Transverse colon (tissue), 4 donors: ENCODE results near the gene CRADD. TPM values are rescaled to one million over a fixed set of nuclear protein-coding genes. Genes with fewer than 3 reads are reported as not detected.

Source experiments
- DNase-seq: peaks from one replicate; pipeline ENCODE4 v3.0.0-alpha.2; 2019
- H3K27ac ChIP-seq, 4 donors: fragments of 200-600 bp; sonication (generic); 2 replicates each; pipeline ENCODE4 v1.5.1; 2016 to 2018; ENCODE audit warnings: inconsistent platforms in 4 of 4
- H3K27me3 ChIP-seq: fragments of 200-600 bp; sonication (generic); 2 replicates; pipeline ENCODE4 v1.5.1; 2017; ENCODE audit warnings: inconsistent platforms
- H3K36me3 ChIP-seq, 4 donors: fragments of 200-600 bp; sonication (generic); 2 replicates each; pipeline ENCODE4 v1.5.1; 2017 to 2019; ENCODE audit warnings: inconsistent platforms in 4 of 4
- H3K4me1 ChIP-seq, 4 donors: fragments of 200-600 bp; sonication (generic); 2 replicates each; pipeline ENCODE4 v1.5.1; 2017 to 2020; ENCODE audit warnings: inconsistent platforms in 4 of 4
- H3K4me3 ChIP-seq, 4 donors: fragments of 200-600 bp; sonication (generic); 1 replicate in 1 of 4; 2 replicates in 3 of 4; pipeline versions ENCODE4 v1.5.1 to v1.6.1; 2017 to 2019; ENCODE audit warnings: inconsistent platforms in 4 of 4
- H3K9me3 ChIP-seq, 2 donors: fragments of 200-600 bp; sonication (generic); 2 replicates each; pipeline ENCODE4 v1.5.1; 2017 to 2019; ENCODE audit warnings: inconsistent platforms in 2 of 2
- CTCF ChIP-seq, 5 experiments: fragments of 200-600 bp in 3 of 5; fragments of 450-650 bp in 2 of 5; sonication (generic) in 3 of 5; IDR thresholded peaks; 1 replicate in 2 of 5; 2 replicates in 3 of 5; pipeline ENCODE4 v1.5.1; 2016 to 2017; ENCODE audit warnings: antibody characterized with exemption in 5 of 5, inconsistent platforms in 3 of 5, mild to moderate bottlenecking in 2 of 5, moderate library complexity in 1 of 5
- EP300 ChIP-seq: sonication (generic); formaldehyde crosslinking; IDR thresholded peaks from one replicate; pipeline ENCODE4 v1.6.1; 2017; ENCODE audit warnings: antibody characterized with exemption, low read depth
- POLR2A ChIP-seq: fragments of 450-650 bp; IDR thresholded peaks from one replicate; pipeline ENCODE4 v1.6.1; 2016; ENCODE audit warnings: antibody characterized with exemption, mild to moderate bottlenecking, moderate library complexity
- POLR2AphosphoS5 ChIP-seq, 3 donors: sonication (generic); formaldehyde crosslinking; IDR thresholded peaks; one replicate each; pipeline ENCODE4 v1.6.1; 2016; ENCODE audit warnings: antibody characterized with exemption in 3 of 3
- WGBS, 2 donors: methylation state at CpG; one replicate each; pipeline ENCODE4 v1.1.5; 2018; ENCODE audit warnings: low coverage in 1 of 2; 5-methylcytosine and 5-hydroxymethylcytosine counted together
- in situ Hi-C, 4 donors: fragments of 200-750 bp; cut with MboI; loops; one replicate each; pipeline versions ENCODE4 v1.15.0 to v1.15.1; 2017; ENCODE audit warnings: low sequenced_read_pairs in 3 of 4, low pct_ligation_motif_present in 1 of 4, low pct_unique_long_range_greater_than_20kb in 1 of 4
- intact Hi-C: fragments of 100-400 bp; cut with DNase I; formaldehyde crosslinking; loops from one replicate; pipeline ENCODE4 v1.15.1; 2023; ENCODE audit warnings: low total_unique reads
- total RNA-seq, 4 donors: library from RNA; depleted of rRNA; stranded (reverse); fragments of >200 nt; gene quantifications; one replicate each; pipeline ENCODE4 v1.1.0, GENCODE V29; 2016

The CRADD gene
- 10 to 100 TPM; 45.6 to 59.3 (median 56.3) TPM for total RNA-seq

DNA sequence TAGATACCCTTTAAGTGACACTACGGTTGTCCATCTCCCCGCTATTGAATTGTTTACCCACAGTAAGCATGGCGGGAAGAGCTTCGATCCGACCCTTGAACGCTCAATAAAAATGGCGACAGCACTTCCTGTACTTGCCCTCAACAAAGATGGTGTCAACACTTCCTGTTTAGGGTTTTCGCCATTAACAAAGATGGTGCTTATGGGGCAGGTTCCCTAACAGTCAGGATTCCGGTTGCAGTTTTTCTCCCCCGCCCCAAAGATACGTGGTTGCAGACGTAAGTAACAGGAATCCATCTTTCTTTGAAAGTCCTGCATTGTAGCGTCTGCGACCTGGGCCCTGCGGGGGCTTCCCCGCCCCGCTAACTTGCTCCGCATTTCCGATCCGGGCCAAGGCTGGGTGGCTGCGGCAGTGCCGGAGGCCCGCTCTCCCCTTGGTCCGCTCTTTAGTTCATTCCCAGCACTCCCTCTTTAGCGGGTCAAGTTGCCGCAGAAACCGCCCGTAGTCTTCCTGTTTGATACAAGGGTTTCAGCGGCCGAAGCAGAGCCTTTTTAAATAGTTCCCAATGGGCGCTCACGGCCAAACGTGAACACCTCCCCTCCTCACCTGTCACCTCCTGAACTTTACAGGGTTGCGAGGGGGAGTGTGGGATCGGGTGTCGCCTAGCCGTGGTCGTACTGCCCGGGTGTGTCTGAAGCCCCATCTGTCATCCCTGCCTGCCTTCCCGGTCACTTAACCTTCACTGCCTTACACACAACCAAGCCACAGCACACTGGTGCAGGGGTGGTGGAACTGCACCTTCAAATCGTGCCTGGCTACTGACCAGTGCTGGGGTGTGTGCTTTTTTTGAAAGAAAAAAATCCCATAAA is at the start of gene CRADD:
Gene CRADD (plus strand): TSS at position 181 of the 870 bp plus-strand sequence.
- intact Hi-C loops (loop anchor here (10.0 kb wide), 1 partner anchor 103 kb away; the partner anchor contains the start of gene SOCS2), in situ Hi-C loops (loop anchor here in 1 of 4 donors (10.0 kb wide), 1 partner anchor 103 kb away; the partner anchor contains the start of gene SOCS2)
- Histone ChIP-seq H3K4me3 (peak within 1 kb of the TSS; percentile 56 to 80 (median 64)), H3K27me3 (peaks cover 5% of the 10 kb centered on the region), H3K4me1 (peaks cover 4 to 22% (median 12%) of the 10 kb centered on the region in 4 donors), H3K9me3 (no peaks in the 10 kb centered on the region), H3K36me3 (no peaks in the 10 kb centered on the region), H3K27ac (peak within 1 kb of the TSS; percentile 94 to 99 (median 96))
- peak; percentile 82 for DNase-seq
- 0% methylated on average over 2 to 41 of the region's 41 CpGs for WGBS, 2 donors
- TF ChIP-seq CTCF (IDR thresholded peaks at IDR 0.05) (peak in 2 of 5 experiments; percentile 22 to 32), POLR2A (peak; percentile 79), POLR2AphosphoS5 (IDR thresholded peaks at IDR 0.05) (peak; percentile 81 to 82 (median 82)), EP300 (peak; percentile 8)

- TF ChIP-seq CTCF (IDR thresholded peaks at IDR 0.05) = no peak
- TF ChIP-seq POLR2AphosphoS5 (IDR thresholded peaks at IDR 0.05) = no peak
- TF ChIP-seq EP300 = no peak
- TF ChIP-seq POLR2A = no peak
- in situ Hi-C loops = no loop called here
- 80% methylated on average over 1 of the region's 1 CpG; no CpG with 5 or more reads in 1 of the 2 donors for WGBS, 2 donors
Observed at GRCh38 chr12:93632383-93632782, 44.8 kb upstream of the CRADD start.

DNA sequence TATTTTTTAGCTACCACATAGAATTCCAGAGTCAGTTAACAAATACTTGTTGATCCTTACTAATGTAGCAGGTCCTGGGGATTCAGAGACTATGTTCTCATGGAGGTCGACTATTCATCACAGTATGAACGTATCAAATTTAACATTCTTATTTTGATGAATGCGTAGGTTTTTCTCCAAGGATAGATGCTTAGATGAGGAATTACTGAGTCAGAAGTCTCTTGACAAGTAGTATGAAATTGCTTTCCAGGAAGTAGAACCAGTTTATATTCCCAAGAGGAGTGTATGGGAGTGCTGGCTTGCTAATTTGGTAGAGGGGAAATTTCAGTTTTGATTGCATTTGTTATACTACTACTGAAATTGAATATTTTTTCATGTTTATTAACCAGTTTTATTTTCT is 42.8 kb upstream of the CRADD start:
- no peak for DNase-seq
- in situ Hi-C loops = no loop called here
- no peaks in the 10 kb centered on the region for H3K9me3 ChIP-seq
- H3K4me1 ChIP-seq = no peaks in the 10 kb centered on the region
- H3K36me3 ChIP-seq = no peaks in the 10 kb centered on the region
- TF ChIP-seq POLR2AphosphoS5 (IDR thresholded peaks at IDR 0.05) (no peak), CTCF (IDR thresholded peaks at IDR 0.05) (no peak), EP300 (no peak), POLR2A (no peak)
- H3K27ac ChIP-seq = no peak overlapping the region
- 84 to 95% methylated on average over 3 of the region's 3 CpGs for WGBS, 2 donors
- intact Hi-C loops = no loop called here
- H3K4me3 ChIP-seq = no peak overlapping the region
- H3K27me3 ChIP-seq = peaks cover 4% of the 10 kb centered on the region

More at GRCh38 chr12:93632383-93632782, 44.8 kb upstream of the CRADD start:
- no peaks in the 10 kb centered on the region for H3K9me3 ChIP-seq
- intact Hi-C loops = no loop called here
- H3K4me3 ChIP-seq = no peak overlapping the region
- H3K36me3 ChIP-seq = no peaks in the 10 kb centered on the region
- no peaks in the 10 kb centered on the region for H3K4me1 ChIP-seq
- H3K27ac ChIP-seq = no peak overlapping the region
- no peak for DNase-seq
- no peaks in the 10 kb centered on the region for H3K27me3 ChIP-seq

DNA sequence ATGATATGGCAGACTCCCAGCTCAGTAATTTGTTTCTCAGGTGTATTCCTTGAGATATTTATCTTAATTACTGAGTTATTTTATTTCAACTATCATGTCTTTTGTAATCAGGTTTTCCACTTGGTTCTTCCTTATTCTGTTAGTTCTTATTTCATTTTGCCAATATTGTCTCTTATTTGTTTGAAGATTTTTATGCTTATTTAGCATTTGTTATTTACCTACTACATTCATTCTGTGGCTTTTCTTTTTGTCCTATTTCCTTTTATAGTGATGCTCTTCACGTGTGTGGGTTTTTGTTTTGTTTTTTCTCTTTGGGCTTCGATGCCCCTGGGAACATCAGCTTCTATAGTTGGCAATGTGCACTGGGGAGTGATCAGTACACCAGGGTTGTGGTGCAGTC is 40.5 kb upstream of the CRADD start:
- Histone ChIP-seq H3K27me3 (peaks cover 5% of the 10 kb centered on the region), H3K27ac (no peak overlapping the region), H3K9me3 (no peaks in the 10 kb centered on the region), H3K36me3 (no peaks in the 10 kb centered on the region), H3K4me3 (no peak overlapping the region), H3K4me1 (no peaks in the 10 kb centered on the region)
- TF ChIP-seq EP300 (no peak), POLR2AphosphoS5 (IDR thresholded peaks at IDR 0.05) (no peak), POLR2A (no peak), CTCF (IDR thresholded peaks at IDR 0.05) (no peak)
- 56 to 69% methylated on average over 2 of the region's 2 CpGs for WGBS, 2 donors
- no peak for DNase-seq
- intact Hi-C loops = no loop called here
- in situ Hi-C loops = no loop called here
